Measurements from ENCODE around the gene MAL. TPM values are rescaled to one million over a fixed set of nuclear protein-coding genes. Genes with fewer than 3 reads are reported as not detected.

Gene MAL
- total and polyA plus RNA-seq, 2 of the 4 experiments (the other 2 are of a cell fraction), result not detected

DNA sequence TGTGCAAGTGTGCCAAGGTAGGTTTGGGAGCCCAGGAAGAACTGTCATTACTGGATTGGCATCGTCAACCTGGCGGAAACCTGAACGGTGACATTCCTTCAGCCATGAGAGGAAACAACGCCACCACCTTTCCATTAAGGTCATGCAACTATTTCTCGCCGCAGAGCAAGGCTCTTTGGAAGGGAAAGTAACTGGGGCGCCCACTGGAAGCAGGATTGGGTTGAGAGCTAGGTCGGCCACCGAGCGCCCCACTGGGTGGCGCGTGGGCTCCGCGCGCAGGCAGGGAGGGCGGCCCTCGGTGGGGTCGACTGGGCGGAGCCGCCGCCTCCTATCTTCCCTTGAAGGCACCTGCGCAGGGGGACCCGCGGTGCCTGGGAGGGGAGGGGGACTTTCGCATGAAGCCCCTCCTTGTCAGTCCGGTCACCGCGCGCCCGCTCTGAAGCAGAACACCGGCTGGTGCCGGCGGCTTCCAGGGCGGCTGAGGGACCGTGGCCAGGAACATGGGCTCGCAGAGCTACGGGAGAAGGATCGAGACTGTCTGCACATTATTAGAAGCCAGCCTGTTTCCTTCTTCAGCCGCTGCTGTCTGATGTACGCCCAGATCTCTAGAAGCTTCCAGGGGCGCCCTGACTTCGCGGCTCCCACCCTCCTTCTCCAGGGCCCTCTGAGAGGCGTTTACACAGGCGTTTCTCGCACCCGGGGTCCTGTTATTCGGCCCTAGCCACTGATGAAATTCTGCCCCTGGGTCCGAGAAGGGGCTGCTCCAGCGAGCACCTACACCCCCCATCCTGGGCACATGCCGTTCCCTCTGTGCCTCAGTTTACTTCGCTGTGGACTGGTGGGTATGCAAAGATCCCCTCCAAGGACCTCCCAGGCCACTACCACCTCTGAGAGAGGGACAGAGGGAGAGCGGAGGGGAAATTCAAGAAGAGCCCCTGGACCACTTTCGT is 27.3 kb upstream of the MAL start (continued):
- TF ChIP-seq RCOR1 (IDR thresholded peaks at IDR 0.05; ENCODE audit: insufficient replicate concordance, low read length), result no peak

DNA sequence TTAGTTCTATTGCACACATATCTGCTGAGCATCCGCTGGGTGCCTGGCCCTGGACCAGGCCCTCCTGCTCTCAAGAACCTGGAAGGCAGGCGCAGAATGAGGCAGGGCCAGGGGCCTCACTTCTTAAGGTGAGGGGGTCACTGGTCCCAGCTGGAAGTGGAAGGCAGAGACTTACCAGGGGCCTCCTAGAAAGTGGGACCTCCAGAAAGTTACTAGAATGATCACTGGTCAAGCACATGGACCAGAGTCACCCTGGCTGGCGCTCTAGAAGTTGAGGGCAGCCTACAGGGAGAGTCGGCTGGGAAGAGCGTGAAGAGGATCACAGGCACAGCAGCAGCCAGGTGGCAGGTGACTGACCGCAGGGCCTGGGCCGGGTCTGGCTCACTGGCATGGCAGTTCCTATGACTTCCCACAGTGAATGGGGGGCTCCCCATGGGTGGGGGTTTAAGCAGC is 26.1 kb upstream of the MAL start:
- Histone ChIP-seq H3K4me3 (ENCODE audit: insufficient read depth, low read depth, low read length) (no peak overlapping the region), H4K8ac (ENCODE audit: low read depth in 2 of 2, low read length in 2 of 2) (no peak overlapping the region), H3K14ac (replicated peaks; ENCODE audit: low read depth, low read length) (no peak overlapping the region), H2BK5ac (ENCODE audit: low read depth, low read length, poor library complexity, severe bottlenecking) (no peak overlapping the region), H3K9ac (ENCODE audit: low read depth, low read length) (no peak overlapping the region), H3K56ac (ENCODE audit: extremely low read depth, insufficient read depth, low read length) (no peak overlapping the region), H3K27ac (ENCODE audit: insufficient read depth, low read length) (no peak overlapping the region), H3K9me1 (ENCODE audit: insufficient read depth, low read length) (no peaks in the 10 kb centered on the region), H3K9me3 (ENCODE audit: control insufficient read depth, insufficient read depth, low read length) (no peaks in the 10 kb centered on the region), H2AK9ac (replicated peaks; ENCODE audit: low read depth, low read length, poor library complexity) (no peak overlapping the region), H4K20me1 (ENCODE audit: insufficient read depth, low read length) (no peaks in the 10 kb centered on the region), H3K36me3 (ENCODE audit: control insufficient read depth, insufficient read depth, low read length) (no peaks in the 10 kb centered on the region), H2BK15ac (ENCODE audit: low read depth, low read length) (no peak overlapping the region), H2BK120ac (ENCODE audit: low read depth, low read length) (no peak overlapping the region), H3K27me3 (ENCODE audit: control insufficient read depth, insufficient read depth, low read length) (peaks cover 21% of the 10 kb centered on the region; the same call in 1 of the 2 replicates), H4K5ac (ENCODE audit: low read depth, low read length) (no peak overlapping the region), H3K18ac (ENCODE audit: low read depth, low read length) (no peak overlapping the region), H2BK20ac (ENCODE audit: low read depth, low read length) (no peak overlapping the region), H3K4me2 (ENCODE audit: low read depth, low read length) (no peak overlapping the region), H3K4me1 (ENCODE audit: control insufficient read depth, insufficient read depth, low read length) (no peaks in the 10 kb centered on the region), H2AFZ (replicated peaks; ENCODE audit: low read length, poor library complexity) (no peak overlapping the region), H3K79me1 (ENCODE audit: low read depth in 1 of 2, low read length in 2 of 2) (no peaks in the 10 kb centered on the region), H4K91ac (ENCODE audit: insufficient read depth, low read depth, low read length) (no peak overlapping the region), H3K23ac (ENCODE audit: low read depth, low read length) (no peak overlapping the region), H2AK5ac (ENCODE audit: low read depth, low read length) (no peak overlapping the region), H3K4ac (ENCODE audit: low read depth, low read length) (no peak overlapping the region)
- ChIA-PET CTCF (no interaction called here), POLR2A (ENCODE audit: unreplicated experiment) (no interaction called here)
- ATAC-seq (ENCODE audit: low read depth) (no peak), DNase-seq (no peak)
- intact Hi-C loops (cut with micrococcal nuclease), result no loop called here
- in situ Hi-C loops (cut with MboI; ENCODE audit: low sequenced_read_pairs), result no loop called here
- WGBS, 2 experiments (ENCODE audit: extremely low coverage in 2 of 2, insufficient read length in 1 of 2), result 100% methylated on average over 1 of the region's 7 CpGs; no CpG with 5 or more reads in 1 of the 2 experiments
- BruUV-seq (replicated peaks), result no TSS peak
- dilution Hi-C loops (cut with HindIII; ENCODE audit: low sequenced_read_pairs, unreplicated experiment), result no loop called here
- no peak for TF ChIP-seq CHD1 (IDR thresholded peaks at IDR 0.05; ENCODE audit: low read depth, low read length)
- no peak for TF ChIP-seq USF2 (IDR thresholded peaks at IDR 0.05; ENCODE audit: low read depth, low read length)
- no peak for TF ChIP-seq RAD21 (IDR thresholded peaks at IDR 0.05; ENCODE audit: low read length)
- no peak for TF ChIP-seq MAFK (IDR thresholded peaks at IDR 0.05; ENCODE audit: low read depth, low read length)
- no peak for TF ChIP-seq ELK1 (IDR thresholded peaks at IDR 0.05; ENCODE audit: borderline replicate concordance, low read depth, low read length)
- no peak for TF ChIP-seq MXI1 (IDR thresholded peaks at IDR 0.05; ENCODE audit: borderline replicate concordance, low read depth, low read length)
- TF ChIP-seq BHLHE40 (IDR thresholded peaks at IDR 0.05; ENCODE audit: low read depth, low read length), result no peak
- TF ChIP-seq FOS (IDR thresholded peaks at IDR 0.05; ENCODE audit: low read depth, low read length), result no peak
- TF ChIP-seq MAZ (IDR thresholded peaks at IDR 0.05; ENCODE audit: borderline replicate concordance, low read depth, low read length), result no peak
- no peak for TF ChIP-seq NFE2L2 (IDR thresholded peaks at IDR 0.05; ENCODE audit: low read depth, low read length)
- TF ChIP-seq SMC3 (IDR thresholded peaks at IDR 0.05; ENCODE audit: low read depth, low read length), result no peak
- TF ChIP-seq CEBPB (IDR thresholded peaks at IDR 0.05; ENCODE audit: low read depth, low read length), result no peak
- no peak for TF ChIP-seq RFX5 (IDR thresholded peaks at IDR 0.05; ENCODE audit: low read depth, low read length)
- no peak for TF ChIP-seq RCOR1 (IDR thresholded peaks at IDR 0.05; ENCODE audit: insufficient replicate concordance, low read length)

Data from IMR-90 (cell line).